ENCODE data around the gene WSB2.

DNA sequence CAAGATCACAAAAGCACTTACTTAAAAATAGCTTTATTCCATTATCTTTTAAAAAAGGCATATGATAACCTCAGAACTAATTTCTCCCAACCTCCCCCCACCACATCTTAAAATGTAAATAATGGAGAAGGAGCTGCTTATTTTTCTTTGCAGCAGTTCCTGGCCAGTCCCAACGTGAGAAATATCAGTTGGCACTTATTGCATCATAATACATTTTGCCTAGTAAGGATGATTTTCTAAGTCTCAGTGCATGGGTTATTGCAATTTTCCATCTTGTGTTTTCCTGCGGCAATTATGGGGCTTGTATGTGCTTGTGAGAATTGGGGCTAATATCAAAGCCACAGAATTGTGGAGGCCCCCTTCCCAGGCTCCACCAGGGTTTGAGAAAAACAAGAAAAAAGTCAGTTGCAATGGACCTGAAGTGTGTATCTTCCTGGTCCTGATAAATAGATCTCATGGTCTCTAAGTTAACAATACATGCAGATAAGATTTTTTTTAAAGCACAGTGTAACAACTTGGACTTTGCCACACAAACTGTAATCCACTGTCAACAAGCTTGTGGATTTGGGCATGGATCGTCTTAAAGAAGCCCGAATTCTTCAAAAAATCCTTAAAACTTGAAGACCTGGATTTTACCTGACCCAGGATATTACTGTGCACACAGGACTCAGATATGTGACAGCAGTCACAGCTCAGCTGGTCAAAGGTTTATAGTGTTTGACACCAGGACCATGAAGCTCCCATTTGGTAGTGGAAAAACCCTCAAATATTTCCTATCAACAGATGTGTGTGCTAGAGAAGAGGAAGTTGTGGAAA, 2.8 kb upstream of the WSB2 start:
- TF ChIP-seq, protein P1, sequence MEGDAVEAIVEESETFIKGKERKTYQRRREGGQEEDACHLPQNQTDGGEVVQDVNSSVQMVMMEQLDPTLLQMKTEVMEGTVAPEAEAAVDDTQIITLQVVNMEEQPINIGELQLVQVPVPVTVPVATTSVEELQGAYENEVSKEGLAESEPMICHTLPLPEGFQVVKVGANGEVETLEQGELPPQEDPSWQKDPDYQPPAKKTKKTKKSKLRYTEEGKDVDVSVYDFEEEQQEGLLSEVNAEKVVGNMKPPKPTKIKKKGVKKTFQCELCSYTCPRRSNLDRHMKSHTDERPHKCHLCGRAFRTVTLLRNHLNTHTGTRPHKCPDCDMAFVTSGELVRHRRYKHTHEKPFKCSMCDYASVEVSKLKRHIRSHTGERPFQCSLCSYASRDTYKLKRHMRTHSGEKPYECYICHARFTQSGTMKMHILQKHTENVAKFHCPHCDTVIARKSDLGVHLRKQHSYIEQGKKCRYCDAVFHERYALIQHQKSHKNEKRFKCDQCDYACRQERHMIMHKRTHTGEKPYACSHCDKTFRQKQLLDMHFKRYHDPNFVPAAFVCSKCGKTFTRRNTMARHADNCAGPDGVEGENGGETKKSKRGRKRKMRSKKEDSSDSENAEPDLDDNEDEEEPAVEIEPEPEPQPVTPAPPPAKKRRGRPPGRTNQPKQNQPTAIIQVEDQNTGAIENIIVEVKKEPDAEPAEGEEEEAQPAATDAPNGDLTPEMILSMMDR (IDR thresholded peaks at IDR 0.05), result no peak
- TF ChIP-seq POLR2A (IDR thresholded peaks at IDR 0.05), result no peak

All from uterus (tissue), 2 donors.